CD4-positive, alpha-beta memory T cell (primary cell): ENCODE results near the gene NXPE3. TPM values are rescaled to one million over a fixed set of nuclear protein-coding genes. Genes with fewer than 3 reads are reported as not detected.

Experiments used
- polyA plus RNA-seq, 2 donors: library from polyadenylated mRNA; unstranded; fragments of 300-500 nt; fragmentation: Illumina TruSeq; gene quantifications; one replicate each; pipeline ENCODE4 v1.2.3, GENCODE V29; 2021
- total RNA-seq, 2 experiments: library from RNA; stranded (reverse); gene quantifications; one replicate each; pipeline ENCODE4 v1.2.3, GENCODE V29; 2021

The NXPE3 gene
- total and polyA plus RNA-seq, 4 experiments from 2014 or later = 35.7 to 50.0 (median 36.7) TPM

Other genes with a start within 250 kb of the NXPE3 start
- gene TRMT10C, start 217.3 kb upstream of the NXPE3 start, total RNA-seq = 10 to 100 TPM; 23.3 to 24.8 TPM
- gene TRMT10C, start 217.3 kb upstream of the NXPE3 start, polyA plus RNA-seq = 10 to 100 TPM; 35.5 to 47.8 TPM
- 100 to 1,000 TPM; 172 to 189 TPM for gene PCNP, start 205.0 kb upstream of the NXPE3 start, total RNA-seq
- 100 to 1,000 TPM; 117 to 155 TPM for gene PCNP, start 205.0 kb upstream of the NXPE3 start, polyA plus RNA-seq
- gene ZBTB11, start 102.1 kb upstream of the NXPE3 start, total RNA-seq = 10 to 100 TPM; 48.9 to 50.8 TPM
- 10 to 100 TPM in 1 of 2 donors, 1 to 10 TPM in 1; 8.9 to 13.8 TPM for gene ZBTB11, start 102.1 kb upstream of the NXPE3 start, polyA plus RNA-seq
- 1,000 to 10,000 TPM; 1,310 to 1,368 TPM for gene RPL24, start 92.5 kb upstream of the NXPE3 start, total RNA-seq
- 1,000 to 10,000 TPM in 1 of 2 donors, 100 to 1,000 TPM in 1; 834 to 1,038 TPM for gene RPL24, start 92.5 kb upstream of the NXPE3 start, polyA plus RNA-seq
- 10 to 100 TPM; 14.8 to 16.8 TPM for gene CEP97, start 54.6 kb upstream of the NXPE3 start, total RNA-seq
- 1 to 10 TPM; 3.7 to 5.1 TPM for gene CEP97, start 54.6 kb upstream of the NXPE3 start, polyA plus RNA-seq
- gene NFKBIZ, start 70.3 kb downstream of the NXPE3 start, total RNA-seq = 10 to 100 TPM; 75.9 to 79.5 TPM
- gene NFKBIZ, start 70.3 kb downstream of the NXPE3 start, polyA plus RNA-seq = 10 to 100 TPM in 1 of 2 donors, 1 to 10 TPM in 1; 7.3 to 13.2 TPM